SK-N-SH (cell line): ENCODE results near the gene CTBP1.

ENCODE experiments used
- EP300 ChIP-seq, 2 experiments: IDR thresholded peaks; 2 replicates each; pipeline versions ENCODE4 v1.4.0 to v1.6.1; 2012; ENCODE audit warnings: borderline replicate concordance in 1 of 2, low read depth in 1 of 2, low read length in 1 of 2
- EZH2phosphoT487 ChIP-seq: fragments of 200-600 bp; sonication (generic); IDR thresholded peaks from 2 replicates; pipeline ENCODE4 v1.6.1; 2017; ENCODE audit warnings: low read depth, mixed run types, mild to moderate bottlenecking, antibody characterized with exemption, moderate library complexity, borderline replicate concordance
- GATA2 ChIP-seq: sonication (generic); formaldehyde crosslinking; IDR thresholded peaks from 2 replicates; pipeline ENCODE4 v1.5.0; 2020; ENCODE audit warnings: mild to moderate bottlenecking, missing genetic modification reagents
- MEF2A ChIP-seq: IDR thresholded peaks from 2 replicates; pipeline ENCODE4 v1.4.0; 2012; ENCODE audit warnings: low read depth, borderline replicate concordance
- POLR2AphosphoS5 ChIP-seq: IDR thresholded peaks from 2 replicates; pipeline ENCODE4 v1.6.1; 2012; ENCODE audit warnings: low read depth, low read length
- RFX5 ChIP-seq: IDR thresholded peaks from 2 replicates; pipeline ENCODE4 v1.6.1; 2012; ENCODE audit warnings: mild to moderate bottlenecking, improper control_type of control experiment, low read length
- SIN3A ChIP-seq: IDR thresholded peaks from 2 replicates; pipeline ENCODE4 v1.6.1; 2012; ENCODE audit warnings: low read depth, mild to moderate bottlenecking, low read length, moderate library complexity, borderline replicate concordance
- SMC3 ChIP-seq: IDR thresholded peaks from 2 replicates; pipeline ENCODE4 v1.6.1; 2012; ENCODE audit warnings: low read depth, low read length, improper control_type of control experiment
- TAF1 ChIP-seq: IDR thresholded peaks from 2 replicates; pipeline ENCODE4 v1.6.1; 2012; ENCODE audit warnings: low read depth, mild to moderate bottlenecking, low read length, moderate library complexity, borderline replicate concordance
- YY1 ChIP-seq: IDR thresholded peaks from 2 replicates; pipeline ENCODE4 v1.4.0; 2012; ENCODE audit warnings: low read depth, mild to moderate bottlenecking
- TF ChIP-seq, protein P1 (sequence below): fragments of 200-600 bp; sonication (generic); IDR thresholded peaks from 2 replicates; pipeline ENCODE4 v1.6.1; 2017; ENCODE audit warnings: antibody characterized with exemption, mild to moderate bottlenecking, moderate library complexity
- TF ChIP-seq, protein P2 (sequence below): fragments of 150-350 bp; IDR thresholded peaks from 2 replicates; pipeline ENCODE4 v1.6.1; 2017; ENCODE audit warnings: antibody characterized with exemption, low read length, low read depth, borderline replicate concordance
- TF ChIP-seq, protein P3 (sequence below): IDR thresholded peaks from 2 replicates; pipeline ENCODE4 v1.4.0; 2012; ENCODE audit warnings: low read depth, borderline replicate concordance
- TF ChIP-seq, protein P4 (sequence below): IDR thresholded peaks from 2 replicates; pipeline ENCODE4 v1.6.1; 2012; ENCODE audit warnings: mild to moderate bottlenecking, low read depth, low read length, moderate library complexity

DNA sequence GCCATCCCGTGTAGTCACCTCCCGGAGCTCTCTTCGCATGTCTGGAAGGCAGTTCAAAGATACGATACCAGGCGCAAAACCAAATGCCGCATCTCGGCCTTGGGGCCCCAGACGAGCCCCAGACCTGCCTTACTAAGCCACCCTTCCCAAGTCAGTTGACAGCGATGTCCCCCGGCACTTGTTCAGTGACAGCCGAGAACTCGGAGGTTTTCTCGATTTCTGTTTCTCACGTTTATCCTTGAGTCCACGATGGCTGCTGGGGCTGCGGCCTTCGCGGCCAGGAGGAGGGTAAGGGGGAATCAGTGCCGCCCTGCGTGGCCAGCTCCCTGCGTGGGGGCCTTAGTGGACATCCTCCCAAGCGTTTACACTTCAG lies 48.1 kb upstream of the CTBP1 start:
- TF ChIP-seq YY1: no peak
- no peak for TF ChIP-seq TAF1
- TF ChIP-seq, protein P1, sequence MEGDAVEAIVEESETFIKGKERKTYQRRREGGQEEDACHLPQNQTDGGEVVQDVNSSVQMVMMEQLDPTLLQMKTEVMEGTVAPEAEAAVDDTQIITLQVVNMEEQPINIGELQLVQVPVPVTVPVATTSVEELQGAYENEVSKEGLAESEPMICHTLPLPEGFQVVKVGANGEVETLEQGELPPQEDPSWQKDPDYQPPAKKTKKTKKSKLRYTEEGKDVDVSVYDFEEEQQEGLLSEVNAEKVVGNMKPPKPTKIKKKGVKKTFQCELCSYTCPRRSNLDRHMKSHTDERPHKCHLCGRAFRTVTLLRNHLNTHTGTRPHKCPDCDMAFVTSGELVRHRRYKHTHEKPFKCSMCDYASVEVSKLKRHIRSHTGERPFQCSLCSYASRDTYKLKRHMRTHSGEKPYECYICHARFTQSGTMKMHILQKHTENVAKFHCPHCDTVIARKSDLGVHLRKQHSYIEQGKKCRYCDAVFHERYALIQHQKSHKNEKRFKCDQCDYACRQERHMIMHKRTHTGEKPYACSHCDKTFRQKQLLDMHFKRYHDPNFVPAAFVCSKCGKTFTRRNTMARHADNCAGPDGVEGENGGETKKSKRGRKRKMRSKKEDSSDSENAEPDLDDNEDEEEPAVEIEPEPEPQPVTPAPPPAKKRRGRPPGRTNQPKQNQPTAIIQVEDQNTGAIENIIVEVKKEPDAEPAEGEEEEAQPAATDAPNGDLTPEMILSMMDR: no peak
- no peak for TF ChIP-seq MEF2A
- TF ChIP-seq EP300 (IDR thresholded peaks at IDR 0.05; ENCODE audit: borderline replicate concordance in 1 of 2, low read depth in 1 of 2, low read length in 1 of 2): no peak
- TF ChIP-seq, protein P2, sequence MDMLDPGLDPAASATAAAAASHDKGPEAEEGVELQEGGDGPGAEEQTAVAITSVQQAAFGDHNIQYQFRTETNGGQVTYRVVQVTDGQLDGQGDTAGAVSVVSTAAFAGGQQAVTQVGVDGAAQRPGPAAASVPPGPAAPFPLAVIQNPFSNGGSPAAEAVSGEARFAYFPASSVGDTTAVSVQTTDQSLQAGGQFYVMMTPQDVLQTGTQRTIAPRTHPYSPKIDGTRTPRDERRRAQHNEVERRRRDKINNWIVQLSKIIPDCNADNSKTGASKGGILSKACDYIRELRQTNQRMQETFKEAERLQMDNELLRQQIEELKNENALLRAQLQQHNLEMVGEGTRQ: no peak
- no peak for TF ChIP-seq POLR2AphosphoS5
- TF ChIP-seq, protein P3, sequence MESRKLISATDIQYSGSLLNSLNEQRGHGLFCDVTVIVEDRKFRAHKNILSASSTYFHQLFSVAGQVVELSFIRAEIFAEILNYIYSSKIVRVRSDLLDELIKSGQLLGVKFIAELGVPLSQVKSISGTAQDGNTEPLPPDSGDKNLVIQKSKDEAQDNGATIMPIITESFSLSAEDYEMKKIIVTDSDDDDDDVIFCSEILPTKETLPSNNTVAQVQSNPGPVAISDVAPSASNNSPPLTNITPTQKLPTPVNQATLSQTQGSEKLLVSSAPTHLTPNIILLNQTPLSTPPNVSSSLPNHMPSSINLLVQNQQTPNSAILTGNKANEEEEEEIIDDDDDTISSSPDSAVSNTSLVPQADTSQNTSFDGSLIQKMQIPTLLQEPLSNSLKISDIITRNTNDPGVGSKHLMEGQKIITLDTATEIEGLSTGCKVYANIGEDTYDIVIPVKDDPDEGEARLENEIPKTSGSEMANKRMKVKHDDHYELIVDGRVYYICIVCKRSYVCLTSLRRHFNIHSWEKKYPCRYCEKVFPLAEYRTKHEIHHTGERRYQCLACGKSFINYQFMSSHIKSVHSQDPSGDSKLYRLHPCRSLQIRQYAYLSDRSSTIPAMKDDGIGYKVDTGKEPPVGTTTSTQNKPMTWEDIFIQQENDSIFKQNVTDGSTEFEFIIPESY: no peak
- no peak for TF ChIP-seq SIN3A
- TF ChIP-seq SMC3: no peak
- TF ChIP-seq, protein P4, sequence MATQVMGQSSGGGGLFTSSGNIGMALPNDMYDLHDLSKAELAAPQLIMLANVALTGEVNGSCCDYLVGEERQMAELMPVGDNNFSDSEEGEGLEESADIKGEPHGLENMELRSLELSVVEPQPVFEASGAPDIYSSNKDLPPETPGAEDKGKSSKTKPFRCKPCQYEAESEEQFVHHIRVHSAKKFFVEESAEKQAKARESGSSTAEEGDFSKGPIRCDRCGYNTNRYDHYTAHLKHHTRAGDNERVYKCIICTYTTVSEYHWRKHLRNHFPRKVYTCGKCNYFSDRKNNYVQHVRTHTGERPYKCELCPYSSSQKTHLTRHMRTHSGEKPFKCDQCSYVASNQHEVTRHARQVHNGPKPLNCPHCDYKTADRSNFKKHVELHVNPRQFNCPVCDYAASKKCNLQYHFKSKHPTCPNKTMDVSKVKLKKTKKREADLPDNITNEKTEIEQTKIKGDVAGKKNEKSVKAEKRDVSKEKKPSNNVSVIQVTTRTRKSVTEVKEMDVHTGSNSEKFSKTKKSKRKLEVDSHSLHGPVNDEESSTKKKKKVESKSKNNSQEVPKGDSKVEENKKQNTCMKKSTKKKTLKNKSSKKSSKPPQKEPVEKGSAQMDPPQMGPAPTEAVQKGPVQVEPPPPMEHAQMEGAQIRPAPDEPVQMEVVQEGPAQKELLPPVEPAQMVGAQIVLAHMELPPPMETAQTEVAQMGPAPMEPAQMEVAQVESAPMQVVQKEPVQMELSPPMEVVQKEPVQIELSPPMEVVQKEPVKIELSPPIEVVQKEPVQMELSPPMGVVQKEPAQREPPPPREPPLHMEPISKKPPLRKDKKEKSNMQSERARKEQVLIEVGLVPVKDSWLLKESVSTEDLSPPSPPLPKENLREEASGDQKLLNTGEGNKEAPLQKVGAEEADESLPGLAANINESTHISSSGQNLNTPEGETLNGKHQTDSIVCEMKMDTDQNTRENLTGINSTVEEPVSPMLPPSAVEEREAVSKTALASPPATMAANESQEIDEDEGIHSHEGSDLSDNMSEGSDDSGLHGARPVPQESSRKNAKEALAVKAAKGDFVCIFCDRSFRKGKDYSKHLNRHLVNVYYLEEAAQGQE: no peak
- no peak for TF ChIP-seq EZH2phosphoT487
- TF ChIP-seq RFX5: no peak
- no peak for TF ChIP-seq GATA2 (CRISPR knock-in tag)
